AG20443 (cell line): ENCODE results near the gene MFSD12.
"Not testable (repeated sequence)": the region's sequence is repeated elsewhere in the genome, so short reads cannot be mapped to it uniquely, and the experiment has no call there.

Experiments used
- DNase-seq: peaks from one replicate; pipeline ENCODE4 v3.0.0; 2012; ENCODE audit warnings: low spot score, mixed read lengths

Gene MFSD12

GRCh38 chr19:3584036-3584802 lies 26.8 kb upstream of the MFSD12 start:
- DNase-seq, result not testable (repeated sequence)

- DNase-seq, result not testable (repeated sequence)
Measured at GRCh38 chr19:3581792-3582191, 24.4 kb upstream of the MFSD12 start.

- DNase-seq, result peak; percentile 81
Measured at GRCh38 chr19:3580156-3580934, 23.0 kb upstream of the MFSD12 start.

GRCh38 chr19:3578390-3578789 lies 21.0 kb upstream of the MFSD12 start:
- no peak for DNase-seq

- no peak for DNase-seq
Measured at GRCh38 chr19:3577723-3578344, 20.4 kb upstream of the MFSD12 start.

GRCh38 chr19:3576696-3577443 lies 19.5 kb upstream of the MFSD12 start:
- DNase-seq, result peak; percentile 75

- DNase-seq, result no peak
Measured at GRCh38 chr19:3575949-3576673, 18.7 kb upstream of the MFSD12 start.

GRCh38 chr19:3575260-3575741 lies 17.9 kb upstream of the MFSD12 start:
- DNase-seq, result no peak

GRCh38 chr19:3573858-3574637 lies 16.7 kb upstream of the MFSD12 start:
- DNase-seq, result peak; percentile 93

GRCh38 chr19:3573162-3573857 lies 15.9 kb upstream of the MFSD12 start:
- no peak for DNase-seq

- no peak for DNase-seq
Measured at GRCh38 chr19:3572855-3573161, 15.4 kb upstream of the MFSD12 start, which contains the start of gene HMG20B. TSS of gene HMG20B (plus strand) at chr19:3572944. CDS start at chr19:3573310, 366 bp downstream.

GRCh38 chr19:3572132-3572854 lies 14.9 kb upstream of the MFSD12 start:
- DNase-seq, result peak; percentile 96

GRCh38 chr19:3570606-3571011 lies 13.2 kb upstream of the MFSD12 start:
- DNase-seq, result no peak

- not testable (repeated sequence) for DNase-seq
Measured at GRCh38 chr19:3570042-3570441, 12.7 kb upstream of the MFSD12 start.

GRCh38 chr19:3565139-3565538 lies 7.8 kb upstream of the MFSD12 start:
- DNase-seq, result no peak

GRCh38 chr19:3563709-3564524 lies 6.5 kb upstream of the MFSD12 start:
- no peak for DNase-seq

- peak; percentile 72 for DNase-seq
Measured at GRCh38 chr19:3556978-3557460, 367 bp downstream of the MFSD12 start.

GRCh38 chr19:3556423-3556977 lies 886 bp downstream of the MFSD12 start:
- DNase-seq, result no peak
